ENCODE data around the gene GALK1. TPM values are rescaled to one million over a fixed set of nuclear protein-coding genes. Genes with fewer than 3 reads are reported as not detected.
A peak's percentile ranks its signal among the peaks of the same experiment; 100 is the strongest.

GALK1 gene
- total and polyA plus RNA-seq, 9 of the 15 experiments (the other 6 are each of a cell fraction or from before 2014, with no cell fraction given): 0.45 to 51.6 (median 17.4) TPM

- 0 out of 2 replicates have a peak, but pooled peaks have one; percentile 73 for TF ChIP-seq AFF4 (CRISPR knock-in tag; IDR thresholded peaks at IDR 0.05)
- peak; percentile 55; the same call in 1 of the 2 replicates for TF ChIP-seq MYNN (IDR thresholded peaks at IDR 0.05)
- TF ChIP-seq MYNN (CRISPR knock-in tag; IDR thresholded peaks at IDR 0.05): no peak
- TF ChIP-seq ZNF740 (CRISPR knock-in tag; IDR thresholded peaks at IDR 0.05): peak; percentile 50; the same call in 1 of the 2 replicates
- no peak for TF ChIP-seq ZNF740 (tag; IDR thresholded peaks at IDR 0.05)
- peak; percentile 60 for TF ChIP-seq ZBTB33 (CRISPR knock-in tag; IDR thresholded peaks at IDR 0.05)
- no peak for TF ChIP-seq TCF3 (CRISPR knock-in tag; IDR thresholded peaks at IDR 0.05)
- peak; percentile 54; the same call in 1 of the 2 replicates for TF ChIP-seq ZKSCAN1 (IDR thresholded peaks at IDR 0.05; ENCODE audit: low read depth, low read length)
- no peak for TF ChIP-seq ELK3 (CRISPR knock-in tag; IDR thresholded peaks at IDR 0.05)
- TF ChIP-seq SETDB1 (IDR thresholded peaks at IDR 0.05; ENCODE audit: low read length): no peak
- no peak for TF ChIP-seq PRDM10 (IDR thresholded peaks at IDR 0.05; ENCODE audit: partially characterized antibody)
- TF ChIP-seq CC2D1A (IDR thresholded peaks at IDR 0.05): no peak; the same call in 1 of the 2 replicates
- TF ChIP-seq HDAC6 (IDR thresholded peaks at IDR 0.05; ENCODE audit: low read depth, low read length): no peak
- no peak for TF ChIP-seq ZNF778 (CRISPR knock-in tag; IDR thresholded peaks at IDR 0.05)
- TF ChIP-seq NELFE (IDR thresholded peaks at IDR 0.05; ENCODE audit: insufficient read depth, insufficient read length): no peak
Measured at GRCh38 chr17:75764711-75765421, at the start of gene GALK1 (continued).

Data from K562 (cell line).